Stimulated activated CD8-positive, alpha-beta memory T cell treated with anti-CD3 and anti-CD28 coated beads, Interleukin-15, amount 100 ng/mL, for 24 hours (primary cell): ENCODE results near the gene VPS13D.
"Not testable (repeated sequence)": the region's sequence is repeated elsewhere in the genome, so short reads cannot be mapped to it uniquely, and the experiment has no call there.

Source experiments
- DNase-seq: peaks from one replicate; pipeline ENCODE4 v3.0.0-alpha.2; 2020; ENCODE audit warnings: low read depth

Gene VPS13D

DNA sequence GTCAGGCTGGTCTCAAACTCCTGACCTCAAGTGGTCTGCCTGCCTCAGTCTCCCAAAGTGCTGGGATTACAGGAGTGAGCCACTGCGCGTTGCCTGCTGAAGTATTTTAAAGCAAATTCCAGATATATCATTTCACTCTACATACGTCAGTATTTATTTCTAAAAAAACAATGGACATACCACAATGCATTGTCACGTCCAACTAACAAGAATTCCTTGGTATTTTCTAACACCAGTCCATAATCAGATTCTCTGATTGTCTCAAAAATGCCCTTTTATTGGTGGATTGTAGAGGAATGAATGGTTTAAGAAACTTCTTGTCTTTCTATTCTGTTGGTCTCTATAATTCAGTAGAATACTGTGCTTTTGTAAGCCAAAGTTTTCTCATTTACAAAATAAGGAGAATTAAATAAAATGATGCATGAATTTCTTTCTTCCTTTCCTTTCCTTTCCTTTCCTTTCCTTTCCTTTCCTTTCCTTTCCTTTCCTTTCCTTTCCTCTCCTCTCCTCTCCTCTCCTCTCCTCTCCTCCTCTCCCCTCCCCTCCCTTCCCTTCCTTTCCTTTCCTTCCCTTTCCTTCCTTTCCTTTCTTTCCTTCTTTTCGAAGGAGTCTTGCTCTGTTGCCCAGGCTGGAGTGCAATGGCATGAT lies 55.8 kb downstream of the VPS13D start:
- DNase-seq, result no peak

DNA sequence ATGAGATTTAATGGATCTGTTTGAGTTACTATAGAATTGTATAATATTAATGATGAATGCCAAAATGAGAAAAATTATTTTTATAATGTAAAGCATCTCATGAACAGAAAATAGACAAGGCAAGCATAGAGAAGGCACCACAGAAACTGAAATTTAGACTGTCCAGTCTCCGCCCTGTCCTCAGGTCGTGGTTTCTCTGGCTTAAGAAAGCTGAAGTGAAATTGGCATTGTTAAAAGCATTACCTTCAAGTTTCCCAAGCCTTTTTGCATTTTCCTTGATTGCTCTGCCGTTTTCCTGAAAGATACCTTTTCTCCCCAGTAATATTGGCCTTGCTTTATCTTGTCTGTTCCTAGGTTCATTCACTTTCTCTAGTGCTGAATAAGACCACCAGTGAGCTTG lies 58.0 kb downstream of the VPS13D start:
- DNase-seq, result no peak

GRCh38 chr1:12290828-12291227 lies 61.0 kb downstream of the VPS13D start:
- no peak for DNase-seq

- no peak for DNase-seq
Observed at GRCh38 chr1:12293416-12293815, 63.6 kb downstream of the VPS13D start.

DNA sequence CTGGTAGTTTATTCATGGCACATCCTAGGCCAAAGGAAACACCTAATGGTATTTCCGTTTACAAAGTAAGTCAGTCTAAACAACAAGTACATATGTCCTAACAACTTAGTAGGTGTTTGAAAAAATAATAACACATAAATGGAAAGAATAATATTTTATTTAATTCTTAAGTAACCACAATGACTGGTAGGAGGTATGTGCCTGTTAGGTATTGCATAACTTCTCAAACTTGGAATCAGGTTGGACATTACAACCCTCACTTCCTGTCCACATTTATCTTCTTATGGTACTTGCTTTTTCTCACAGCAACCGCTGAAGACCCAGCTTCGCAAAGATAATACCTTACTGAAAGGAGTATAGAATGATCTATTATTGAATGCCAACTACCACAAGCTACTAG lies 64.2 kb downstream of the VPS13D start:
- no peak for DNase-seq

DNA sequence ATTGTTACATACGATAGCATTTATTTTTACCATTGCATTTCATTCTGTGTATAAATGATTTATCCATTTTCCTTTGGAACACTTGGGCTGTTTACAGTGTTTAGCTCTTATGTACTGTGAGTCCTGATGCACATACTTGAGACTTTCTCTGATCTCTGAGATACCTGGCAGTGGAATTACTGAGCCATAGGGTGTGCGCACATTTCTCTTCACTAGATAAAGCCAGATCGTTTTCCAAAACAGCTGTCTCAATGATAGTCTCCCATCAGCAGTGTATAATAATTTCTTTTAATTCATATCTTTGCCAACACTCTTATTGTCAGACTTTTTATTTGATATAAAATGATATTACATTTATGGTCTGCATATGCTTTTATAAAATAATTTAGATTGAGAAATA lies 66.2 kb downstream of the VPS13D start:
- DNase-seq, result no peak

- DNase-seq, result no peak
Observed at GRCh38 chr1:12296623-12297022, 66.8 kb downstream of the VPS13D start.

DNA sequence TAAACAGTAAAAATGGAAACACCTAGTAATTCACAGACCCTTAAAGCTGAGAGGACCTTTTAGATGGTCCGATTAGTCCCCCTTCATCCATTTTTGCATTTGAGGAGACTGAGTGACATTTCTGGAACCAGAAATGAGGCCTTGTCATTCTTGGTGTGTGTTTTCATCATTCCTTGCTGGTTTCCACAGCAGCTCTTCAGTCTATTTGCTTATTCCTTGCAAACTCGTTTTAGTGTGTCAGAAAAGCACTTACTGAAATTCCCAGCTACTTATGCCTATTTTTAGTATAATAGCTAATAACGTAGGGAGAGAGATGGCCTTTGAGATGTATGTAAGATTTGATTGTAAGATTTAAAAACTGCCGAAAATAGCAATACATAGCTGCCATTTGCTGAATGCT lies 70.9 kb downstream of the VPS13D start:
- no peak for DNase-seq

- DNase-seq, result no peak
Observed at GRCh38 chr1:12301518-12302237, 71.8 kb downstream of the VPS13D start.

DNA sequence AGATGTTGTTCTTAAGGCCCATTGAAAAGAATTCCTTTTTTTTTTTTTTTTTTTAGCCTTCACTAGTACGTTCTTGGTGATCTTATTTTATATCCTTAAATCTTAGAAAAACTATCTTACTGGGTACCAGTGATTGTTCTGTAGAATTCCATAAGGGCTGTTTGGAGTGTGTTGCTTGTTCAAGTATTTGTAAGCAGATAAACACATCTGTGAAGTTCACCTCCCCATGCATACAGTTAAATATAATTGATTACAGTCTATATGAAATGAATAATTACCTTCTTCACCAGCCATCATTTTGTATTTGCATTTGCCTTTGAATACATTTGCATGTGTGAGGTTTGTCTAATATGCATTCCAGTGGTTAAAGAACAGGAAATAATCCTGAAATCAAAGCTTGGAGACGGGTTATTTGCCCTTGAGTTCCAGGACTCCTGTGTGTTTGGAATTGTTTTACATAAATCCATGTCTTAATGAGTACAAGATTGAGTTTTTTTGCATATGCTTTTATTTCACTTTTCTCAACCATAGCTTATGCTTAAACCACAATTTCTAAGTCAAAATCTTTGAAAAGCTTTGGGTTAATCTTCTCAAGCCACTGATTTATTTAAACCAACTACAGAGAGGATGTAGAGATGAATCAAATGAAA lies 73.1 kb downstream of the VPS13D start:
- no peak for DNase-seq

GRCh38 chr1:12305377-12305776 lies 75.5 kb downstream of the VPS13D start:
- no peak for DNase-seq

GRCh38 chr1:12309783-12310742 lies 80.2 kb downstream of the VPS13D start:
- DNase-seq, result no peak

- DNase-seq, result no peak
Observed at GRCh38 chr1:12314333-12314903, 84.6 kb downstream of the VPS13D start.

DNA sequence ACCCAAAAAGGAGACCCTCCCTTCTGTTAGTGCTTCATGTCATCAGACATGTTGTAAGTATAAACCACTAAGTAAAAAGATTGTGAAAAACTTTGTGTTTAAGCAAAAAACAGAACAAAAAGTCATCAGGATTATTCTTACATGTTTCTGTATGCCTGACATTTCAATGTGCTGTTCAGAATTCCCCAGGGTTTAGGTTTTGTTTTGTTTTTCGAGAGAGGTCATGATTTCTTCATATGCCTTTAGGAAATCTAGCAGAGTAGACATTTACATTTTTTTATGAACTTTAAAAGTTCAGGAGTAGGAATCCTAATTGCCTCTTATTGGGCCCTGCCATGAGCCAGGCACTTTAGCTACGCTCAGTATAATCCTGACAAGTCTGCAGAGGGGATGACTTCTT lies 85.3 kb downstream of the VPS13D start:
- DNase-seq, result no peak

GRCh38 chr1:12316331-12316730 lies 86.5 kb downstream of the VPS13D start:
- no peak for DNase-seq

- no peak for DNase-seq
Observed at GRCh38 chr1:12320486-12320885, 90.7 kb downstream of the VPS13D start.

- DNase-seq, result no peak
Observed at GRCh38 chr1:12324423-12324822, 94.6 kb downstream of the VPS13D start.

DNA sequence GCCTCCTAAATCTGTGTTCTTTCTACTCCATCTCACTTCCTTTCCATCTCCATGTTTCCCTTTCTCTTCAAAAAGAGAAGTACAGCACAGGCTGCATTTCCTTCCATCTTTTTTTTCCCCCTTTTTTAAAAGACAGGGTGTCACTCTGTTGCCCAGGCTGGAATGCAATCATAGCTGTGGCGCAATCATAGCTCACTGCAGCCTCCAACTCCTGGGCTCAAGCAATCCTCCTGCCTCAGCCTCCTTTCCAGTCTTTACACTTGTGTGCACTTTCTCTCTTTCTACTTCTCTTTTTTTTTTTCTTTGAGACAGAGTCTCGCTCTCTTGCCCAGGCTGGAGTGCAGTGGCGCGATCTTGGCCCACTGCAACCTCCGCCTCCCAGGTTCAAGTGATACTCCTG lies 95.1 kb downstream of the VPS13D start:
- DNase-seq, result not testable (repeated sequence)

DNA sequence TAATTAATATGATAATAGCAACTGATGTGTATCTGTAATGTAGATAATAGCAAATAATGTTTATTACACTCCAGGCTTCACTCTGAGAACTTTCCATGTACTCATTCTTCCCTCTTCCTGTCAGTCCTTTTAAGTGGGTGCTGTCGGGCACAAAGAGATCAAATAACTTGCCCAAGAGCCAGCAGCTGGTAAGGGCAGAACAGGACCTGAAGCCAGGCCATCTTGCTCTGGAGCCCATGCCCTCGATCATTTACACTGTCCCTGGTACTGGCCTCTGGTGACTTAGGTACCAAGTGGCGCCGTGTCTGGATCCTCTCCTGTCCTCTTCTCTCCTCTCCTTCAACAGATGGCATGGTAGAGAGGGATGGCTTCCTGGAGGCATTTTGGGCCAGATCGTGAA lies 97.2 kb downstream of the VPS13D start:
- no peak for DNase-seq

GRCh38 chr1:12327566-12327965 lies 97.7 kb downstream of the VPS13D start:
- DNase-seq, result no peak

GRCh38 chr1:12333036-12333785 lies 103.4 kb downstream of the VPS13D start:
- DNase-seq, result no peak
